ENCODE results near the gene PLK4.
A peak's percentile ranks its signal among the peaks of the same experiment; 100 is the strongest.

Gene PLK4

GRCh38 chr4:127880763-127881562, at the start of gene PLK4:
TSS of gene PLK4 (plus strand) at chr4:127880893. CDS start at chr4:127881135, 242 bp downstream.
- peak within 1 kb of the TSS; percentile 89 for H3K4me3 ChIP-seq (ENCODE audit: low read depth, low read length)
- in situ Hi-C loops (cut with HindIII; ENCODE audit: low sequenced_read_pairs), result no loop called here
- no peak for TF ChIP-seq CTCF (IDR thresholded peaks at IDR 0.05; ENCODE audit: low read depth, low read length, missing control alignments)
- DNase-seq (ENCODE audit: low read depth), result peak; percentile 87

- no peak for TF ChIP-seq CTCF (IDR thresholded peaks at IDR 0.05; ENCODE audit: low read depth, low read length, missing control alignments)
- H3K4me3 ChIP-seq (ENCODE audit: low read depth, low read length), result no peak overlapping the region
- in situ Hi-C loops (cut with HindIII; ENCODE audit: low sequenced_read_pairs), result no loop called here
- no peak for DNase-seq (ENCODE audit: low read depth)
These were observed 48.1 kb upstream of the PLK4 start for GRCh38 chr4:127832585-127832984.

- H3K4me3 ChIP-seq (ENCODE audit: low read depth, low read length), result no peak overlapping the region
- in situ Hi-C loops (cut with HindIII; ENCODE audit: low sequenced_read_pairs), result no loop called here
- no peak for TF ChIP-seq CTCF (IDR thresholded peaks at IDR 0.05; ENCODE audit: low read depth, low read length, missing control alignments)
- DNase-seq (ENCODE audit: low read depth), result no peak
These were observed 36.7 kb upstream of the PLK4 start for GRCh38 chr4:127843704-127844600.

GRCh38 chr4:127844601-127845116, 36.0 kb upstream of the PLK4 start:
- no peak for TF ChIP-seq CTCF (IDR thresholded peaks at IDR 0.05; ENCODE audit: low read depth, low read length, missing control alignments)
- no peak for DNase-seq (ENCODE audit: low read depth)
- H3K4me3 ChIP-seq (ENCODE audit: low read depth, low read length), result no peak overlapping the region
- in situ Hi-C loops (cut with HindIII; ENCODE audit: low sequenced_read_pairs), result no loop called here

GRCh38 chr4:127846061-127846460, 34.6 kb upstream of the PLK4 start:
- DNase-seq (ENCODE audit: low read depth), result no peak
- TF ChIP-seq CTCF (IDR thresholded peaks at IDR 0.05; ENCODE audit: low read depth, low read length, missing control alignments), result no peak
- H3K4me3 ChIP-seq (ENCODE audit: low read depth, low read length), result no peak overlapping the region
- in situ Hi-C loops (cut with HindIII; ENCODE audit: low sequenced_read_pairs), result no loop called here

GRCh38 chr4:127846765-127847164, 33.9 kb upstream of the PLK4 start:
- in situ Hi-C loops (cut with HindIII; ENCODE audit: low sequenced_read_pairs), result no loop called here
- no peak for TF ChIP-seq CTCF (IDR thresholded peaks at IDR 0.05; ENCODE audit: low read depth, low read length, missing control alignments)
- DNase-seq (ENCODE audit: low read depth), result no peak
- no peak overlapping the region for H3K4me3 ChIP-seq (ENCODE audit: low read depth, low read length)
